BE2C (cell line): ENCODE measurements around the gene C3orf70.

ENCODE experiments used
- DNase-seq: peaks from one replicate; pipeline ENCODE4 v3.0.0-alpha.2; 2020
- H3K27me3 ChIP-seq: fragments of 250-450 bp; sonication (Bioruptor Pico); 2 replicates; pipeline ENCODE4 v1.5.1; 2020; ENCODE audit warnings: mild to moderate bottlenecking
- H3K36me3 ChIP-seq: fragments of 250-450 bp; sonication (Bioruptor Pico); 2 replicates; pipeline ENCODE4 v1.5.1; 2020; ENCODE audit warnings: mild to moderate bottlenecking
- H3K4me1 ChIP-seq: fragments of 250-450 bp; sonication (Bioruptor Pico); 2 replicates; pipeline ENCODE4 v1.5.1; 2020
- H3K4me3 ChIP-seq: 2 replicates; pipeline ENCODE4 v1.5.1; 2011; ENCODE audit warnings: low read depth, low read length
- H3K9me3 ChIP-seq: fragments of 250-450 bp; sonication (Bioruptor Pico); 2 replicates; pipeline ENCODE4 v1.5.1; 2020
- CTCF ChIP-seq: IDR thresholded peaks from 2 replicates; pipeline ENCODE4 v1.5.1; 2012; ENCODE audit warnings: mild to moderate bottlenecking, low read depth, low read length

Gene C3orf70

DNA sequence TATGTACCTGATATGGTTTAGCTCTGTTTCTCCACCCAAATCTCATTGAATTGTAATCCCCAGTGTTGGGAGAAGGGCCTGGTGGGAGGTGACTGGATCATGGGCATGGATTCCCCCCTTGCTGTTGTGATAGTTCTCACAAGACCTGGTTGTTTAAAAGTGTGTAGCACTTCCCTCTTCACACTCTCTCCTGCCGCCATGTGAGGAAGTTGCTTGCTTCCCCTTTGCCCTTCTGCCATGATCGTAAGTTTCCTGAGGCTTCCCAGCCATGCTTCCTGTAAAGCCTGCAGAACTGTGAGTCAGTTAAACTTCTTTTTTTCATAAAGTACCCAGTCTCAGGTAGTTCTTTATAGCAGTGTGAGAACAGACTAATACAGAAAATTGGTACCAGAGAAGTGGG is 93.1 kb downstream of the C3orf70 start:
- Histone ChIP-seq H3K9me3 (no peaks in the 10 kb centered on the region), H3K27me3 (no peaks in the 10 kb centered on the region), H3K36me3 (no peaks in the 10 kb centered on the region), H3K4me3 (no peak overlapping the region), H3K4me1 (no peaks in the 10 kb centered on the region)
- DNase-seq = no peak
- no peak for TF ChIP-seq CTCF

- no peaks in the 10 kb centered on the region for H3K36me3 ChIP-seq
- no peak overlapping the region for H3K4me3 ChIP-seq
- no peaks in the 10 kb centered on the region for H3K9me3 ChIP-seq
- no peaks in the 10 kb centered on the region for H3K4me1 ChIP-seq
- TF ChIP-seq CTCF = no peak
- DNase-seq = no peak
- no peaks in the 10 kb centered on the region for H3K27me3 ChIP-seq
These were observed 94.1 kb downstream of the C3orf70 start for GRCh38 chr3:185058796-185059195.

- H3K36me3 ChIP-seq = 0 out of 2 replicates have a peak, but pooled peaks cover 4% of the 10 kb centered on the region
- no peaks in the 10 kb centered on the region for H3K4me1 ChIP-seq
- H3K9me3 ChIP-seq = no peaks in the 10 kb centered on the region
- no peak for TF ChIP-seq CTCF
- H3K27me3 ChIP-seq = no peaks in the 10 kb centered on the region
- DNase-seq = no peak
- no peak overlapping the region for H3K4me3 ChIP-seq
These were observed 95.0 kb downstream of the C3orf70 start for GRCh38 chr3:185057829-185058228.

DNA sequence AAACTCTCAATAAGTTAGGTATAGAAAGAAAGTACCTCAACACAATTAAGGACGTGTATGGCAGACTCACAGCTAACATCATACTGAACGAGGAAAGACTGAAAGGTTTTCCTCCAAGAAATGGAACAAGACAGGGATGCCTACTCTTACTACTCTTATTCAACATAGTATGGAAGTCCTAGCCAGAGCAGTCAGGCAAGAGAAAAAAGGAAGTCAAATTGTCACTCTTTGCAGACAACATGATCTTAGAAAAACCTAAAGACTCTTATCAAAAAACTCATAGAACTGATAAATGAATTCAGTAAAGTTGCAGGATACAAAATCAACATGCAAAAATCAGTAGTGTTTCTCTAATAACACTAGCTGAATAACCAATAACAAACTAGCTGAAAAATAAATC is 96.0 kb downstream of the C3orf70 start:
- no peak for DNase-seq

GRCh38 chr3:185052631-185053030 is 100.2 kb downstream of the C3orf70 start:
- no peak for TF ChIP-seq CTCF
- peaks cover 7% of the 10 kb centered on the region for H3K36me3 ChIP-seq
- no peaks in the 10 kb centered on the region for H3K27me3 ChIP-seq

More for the DNA sequence above, 96.0 kb downstream of the C3orf70 start:
- Histone ChIP-seq H3K36me3 (0 out of 2 replicates have a peak, but pooled peaks cover 4% of the 10 kb centered on the region), H3K4me3 (no peak overlapping the region), H3K9me3 (no peaks in the 10 kb centered on the region), H3K4me1 (no peaks in the 10 kb centered on the region), H3K27me3 (no peaks in the 10 kb centered on the region)
- TF ChIP-seq CTCF = no peak

DNA sequence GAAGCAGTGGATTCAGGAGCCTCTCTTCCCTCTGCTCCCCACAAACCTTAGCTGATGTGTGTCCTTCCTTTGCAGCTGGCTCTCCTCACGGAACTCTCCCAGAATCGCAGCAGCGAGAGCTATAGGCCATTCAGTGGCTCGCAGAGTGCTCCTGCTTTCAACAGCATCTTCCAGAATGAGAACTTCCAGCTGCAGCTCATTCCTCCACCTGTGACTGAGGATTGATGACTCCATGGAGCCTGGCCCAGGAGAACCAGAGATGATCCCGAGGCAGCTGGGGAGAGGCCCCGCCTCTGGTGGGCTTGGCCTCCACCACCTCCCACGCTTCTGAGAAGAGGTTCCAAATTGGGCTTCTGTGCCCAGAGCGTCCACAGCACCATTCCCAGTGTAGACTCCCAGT is 101.1 kb downstream of the C3orf70 start:
- Histone ChIP-seq H3K27me3 (no peaks in the 10 kb centered on the region), H3K4me3 (no peak overlapping the region), H3K4me1 (no peaks in the 10 kb centered on the region), H3K36me3 (peaks cover 7% of the 10 kb centered on the region), H3K9me3 (no peaks in the 10 kb centered on the region)
- DNase-seq = no peak
- no peak for TF ChIP-seq CTCF

More at GRCh38 chr3:185052631-185053030, 100.2 kb downstream of the C3orf70 start:
- no peak for DNase-seq
- Histone ChIP-seq H3K9me3 (no peaks in the 10 kb centered on the region), H3K4me3 (no peak overlapping the region), H3K4me1 (no peaks in the 10 kb centered on the region)
